GM18526 (cell line): ENCODE measurements around the gene TRAM2.

Experiments
- POLR2A ChIP-seq: IDR thresholded peaks from 3 replicates; pipeline ENCODE4 v1.6.1; 2011; ENCODE audit not compliant: insufficient read length; ENCODE audit errors: extremely low read depth

Gene TRAM2

DNA sequence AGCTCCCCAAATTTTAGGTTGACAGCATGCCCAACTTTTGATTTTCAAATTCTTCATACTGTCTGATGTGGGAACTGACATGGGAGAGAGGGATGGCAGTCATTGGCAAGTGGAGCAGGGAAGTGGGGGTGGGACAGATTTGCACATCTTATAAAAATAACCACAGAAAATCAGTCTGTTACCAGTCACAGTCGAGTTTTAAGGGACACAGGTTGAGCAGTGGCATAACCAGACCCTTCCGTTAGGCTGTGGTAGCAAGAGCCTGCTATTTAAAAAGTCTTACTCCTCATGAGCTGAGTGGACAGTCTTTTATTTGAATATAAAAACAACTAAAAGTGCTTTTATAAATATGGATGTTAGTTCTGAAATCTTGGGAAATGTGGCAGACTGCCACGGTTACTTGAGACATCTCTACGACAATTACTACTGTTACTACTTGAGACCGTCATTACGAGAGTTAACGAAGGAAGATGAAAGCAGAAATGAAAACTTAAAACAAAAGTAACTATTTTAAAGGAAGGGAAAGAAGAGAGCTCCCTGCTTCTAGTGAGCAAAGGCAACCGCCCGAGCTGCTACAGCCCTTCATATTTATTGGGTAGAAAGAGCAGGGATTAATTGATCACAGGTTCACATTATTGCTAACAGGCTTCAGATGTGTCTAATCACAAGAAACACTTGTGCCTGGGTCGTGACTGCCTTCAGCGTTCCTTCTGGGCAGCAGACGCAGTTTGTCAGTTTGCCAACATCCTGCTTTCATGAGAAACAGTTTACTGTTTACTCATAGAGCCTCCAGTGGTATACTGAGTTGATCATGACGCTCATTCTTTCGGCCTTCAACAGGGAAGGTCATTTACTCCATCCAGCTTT is 85.4 kb downstream of the TRAM2 start:
- no peak for TF ChIP-seq POLR2A

DNA sequence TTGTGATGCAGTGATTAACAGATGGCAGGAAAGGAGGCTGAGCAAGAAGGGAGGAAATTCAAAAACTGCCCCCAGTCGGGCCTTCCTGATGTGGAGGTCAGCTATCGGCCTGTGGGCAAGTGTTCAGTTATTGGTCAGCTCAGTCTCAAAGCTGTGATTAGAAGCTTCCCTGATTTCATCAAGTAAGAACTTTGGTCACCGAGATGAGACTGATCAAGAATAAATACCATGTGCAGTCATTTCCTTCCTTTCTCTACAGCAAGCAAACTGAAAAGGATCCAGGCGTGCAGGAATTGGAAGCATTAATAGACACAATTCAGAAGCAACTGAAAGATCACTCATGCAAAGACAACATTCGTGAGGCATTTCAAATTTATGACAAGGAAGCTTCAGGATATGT is 87.0 kb downstream of the TRAM2 start:
- no peak for TF ChIP-seq POLR2A

DNA sequence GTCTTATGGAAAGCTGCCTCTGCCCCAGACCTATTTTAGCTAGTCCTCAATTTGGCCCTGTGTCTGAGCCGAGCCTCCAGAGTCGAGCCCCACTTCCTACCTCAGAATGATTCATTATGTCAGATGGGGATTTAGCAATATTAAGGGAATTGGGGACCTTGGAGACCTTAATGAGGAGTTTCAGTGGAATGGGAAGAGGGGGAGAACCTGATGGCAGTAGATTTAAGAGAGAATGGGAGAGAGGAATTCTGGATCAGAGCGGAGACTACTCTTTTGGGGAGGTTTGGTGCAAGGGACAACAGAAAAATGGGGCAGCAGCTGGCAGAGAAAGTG is 93.2 kb downstream of the TRAM2 start:
- TF ChIP-seq POLR2A, result no peak

DNA sequence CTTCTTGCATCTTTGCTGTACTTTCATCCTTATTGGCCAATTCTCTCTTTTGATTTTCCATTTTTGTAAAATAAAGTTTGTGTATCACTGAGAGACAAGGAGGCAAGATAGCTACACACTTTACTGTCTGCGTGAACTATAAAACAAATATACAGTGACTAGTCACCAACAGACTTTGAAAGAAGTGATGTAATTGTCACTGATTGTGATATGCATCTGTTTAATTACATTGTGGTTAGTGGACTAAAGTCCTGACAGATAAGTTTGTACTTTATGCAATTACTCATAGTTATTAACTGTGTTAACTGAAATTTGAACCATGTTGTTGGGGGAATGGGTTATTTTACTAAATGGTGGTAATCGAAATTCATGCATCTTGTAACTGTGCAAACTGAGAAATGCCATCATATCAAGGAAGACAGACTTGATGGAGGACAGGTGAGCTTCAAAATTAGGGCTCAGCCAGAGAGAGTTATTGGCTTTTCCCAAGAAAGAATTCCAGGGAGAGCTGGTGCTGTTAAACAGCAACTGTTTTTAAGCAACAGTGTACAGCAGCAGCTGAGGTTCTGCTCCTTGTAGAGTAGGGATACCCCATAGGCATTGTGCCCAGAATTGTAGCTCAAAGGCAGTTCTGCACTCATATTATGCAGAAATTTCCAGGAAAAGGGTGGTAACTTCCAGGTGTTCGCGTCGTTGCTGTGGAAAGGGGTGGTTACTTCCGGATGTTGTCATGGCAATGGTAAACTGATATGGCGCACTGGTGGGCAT is 93.8 kb downstream of the TRAM2 start:
- no peak for TF ChIP-seq POLR2A

DNA sequence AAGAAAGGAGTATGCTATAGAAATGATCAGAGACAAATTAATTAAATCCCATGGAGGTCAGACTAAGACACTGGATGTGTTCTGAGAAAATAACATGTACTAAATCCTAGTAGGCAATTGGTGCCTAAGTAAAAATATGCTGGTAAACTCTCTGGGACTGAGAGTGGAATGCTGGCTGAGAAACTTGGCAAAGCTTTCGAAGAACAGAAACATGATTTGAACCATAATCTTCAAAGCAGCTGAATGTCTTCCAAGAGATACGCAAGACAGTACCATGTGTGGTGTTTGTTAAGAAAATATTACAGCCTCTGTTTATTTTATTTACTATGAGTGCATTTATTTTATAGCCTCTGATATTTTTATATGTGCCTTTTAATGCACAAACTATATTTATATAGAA is 101.6 kb downstream of the TRAM2 start:
- no peak for TF ChIP-seq POLR2A

DNA sequence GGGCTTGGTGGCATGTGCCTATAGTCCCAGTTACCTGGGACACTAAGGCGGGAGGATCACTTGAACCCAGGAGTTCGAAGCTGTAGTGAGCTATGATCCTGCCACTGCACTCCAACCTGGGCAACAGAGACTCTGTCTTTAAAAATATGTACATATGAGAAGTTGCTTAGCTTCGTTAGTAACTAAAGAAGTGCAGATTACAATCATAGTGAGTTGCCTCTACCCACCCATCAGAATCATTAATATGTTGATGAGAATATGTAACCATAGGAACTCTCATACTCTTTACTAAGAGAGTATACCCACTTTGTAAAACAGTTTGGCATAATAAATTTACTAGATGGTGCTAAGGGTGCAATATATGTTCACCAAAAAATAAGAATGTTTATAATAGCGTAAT is 102.7 kb downstream of the TRAM2 start:
- TF ChIP-seq POLR2A, result no peak

DNA sequence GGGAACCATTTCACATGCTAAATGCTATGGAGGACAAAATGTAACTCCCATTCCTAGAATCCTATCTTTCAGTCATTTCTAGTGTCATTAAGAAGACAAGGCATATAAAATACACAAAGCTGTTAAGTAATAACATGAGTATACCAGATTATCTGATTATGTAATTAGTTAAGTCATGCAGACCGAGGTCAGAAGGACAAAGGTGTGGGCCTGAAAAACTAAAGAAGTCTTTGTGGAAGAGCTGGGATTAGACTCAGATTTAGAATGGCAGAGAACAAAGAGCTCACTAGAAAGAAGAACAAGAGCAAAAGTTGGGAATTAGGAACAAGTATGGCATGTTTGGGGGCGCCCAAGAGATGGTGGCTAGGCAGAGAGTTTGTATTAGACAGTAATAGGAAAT is 119.8 kb downstream of the TRAM2 start:
- no peak for TF ChIP-seq POLR2A

DNA sequence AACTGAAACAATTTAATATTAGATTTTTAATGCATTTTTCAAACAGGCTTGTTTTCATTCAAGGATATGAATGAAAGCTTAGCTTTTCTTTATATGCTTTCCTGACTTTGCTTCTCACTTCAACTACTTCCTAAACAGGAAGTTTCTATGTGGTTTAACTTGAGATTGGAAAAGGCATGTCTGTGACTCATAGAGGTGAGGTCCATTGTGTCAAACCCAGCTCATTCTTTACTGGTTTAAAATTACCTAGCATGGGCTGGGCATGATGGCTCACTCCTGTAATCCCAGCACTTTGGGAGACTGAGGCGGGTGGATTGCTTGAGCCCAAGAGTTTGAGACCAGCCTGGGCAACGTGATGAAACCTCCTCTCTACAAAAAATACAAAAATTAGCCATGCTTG is 122.3 kb downstream of the TRAM2 start:
- TF ChIP-seq POLR2A, result no peak
